GM23338 (cell line): Measurements from ENCODE around the gene RNLS. TPM values are rescaled to one million over a fixed set of nuclear protein-coding genes. Genes with fewer than 3 reads are reported as not detected.

Experiments
- ATAC-seq: fragments of 200-7000 bp; cut with Tn5 transposase; 3 replicates; pipeline ENCODE4 v1.9.1; 2020
- DNase-seq: peaks from one replicate; pipeline ENCODE4 v3.0.0-alpha.2; 2015; ENCODE audit warnings: low spot score
- H2AFZ ChIP-seq: fragments of 200-600 bp; sonication (generic); 2 replicates; pipeline ENCODE4 v1.8.0; 2016; ENCODE audit warnings: antibody characterized with exemption, mild to moderate bottlenecking, moderate library complexity
- H3F3A ChIP-seq: fragments of 200-600 bp; sonication (generic); replicated peaks from 2 replicates; pipeline ENCODE4 v1.8.0; 2017; ENCODE audit warnings: antibody characterized with exemption, mixed run types, low read depth
- H3K27ac ChIP-seq: fragments of 200-600 bp; sonication (generic); 2 replicates; pipeline ENCODE4 v1.6.1; 2016; ENCODE audit warnings: low read depth
- H3K27me3 ChIP-seq: fragments of 200-600 bp; sonication (generic); 2 replicates; pipeline ENCODE4 v1.8.0; 2016; ENCODE audit warnings: mild to moderate bottlenecking, mixed run types, moderate library complexity; ENCODE audit not compliant: insufficient read depth
- H3K36me3 ChIP-seq: fragments of 200-600 bp; sonication (generic); 2 replicates; pipeline ENCODE4 v1.8.0; 2016; ENCODE audit warnings: mild to moderate bottlenecking; ENCODE audit not compliant: insufficient read depth
- H3K4me1 ChIP-seq: fragments of 200-600 bp; sonication (generic); 2 replicates; pipeline ENCODE4 v1.8.0; 2016; ENCODE audit warnings: mild to moderate bottlenecking, moderate library complexity; ENCODE audit not compliant: insufficient read depth
- H3K4me2 ChIP-seq: fragments of 200-600 bp; sonication (generic); 2 replicates; pipeline ENCODE4 v1.7.1; 2017; ENCODE audit warnings: mixed run types
- H3K4me3 ChIP-seq: fragments of 200-600 bp; sonication (generic); 2 replicates; pipeline ENCODE4 v1.6.1; 2016; ENCODE audit warnings: mixed run types
- H3K79me2 ChIP-seq: fragments of 200-600 bp; sonication (generic); replicated peaks from 2 replicates; pipeline ENCODE4 v1.8.0; 2017; ENCODE audit warnings: mild to moderate bottlenecking; ENCODE audit not compliant: insufficient read depth
- H3K9me2 ChIP-seq: fragments of 200-600 bp; sonication (generic); 2 replicates; pipeline ENCODE4 v1.8.0; 2017; ENCODE audit not compliant: insufficient read depth
- H4K20me1 ChIP-seq: fragments of 200-600 bp; sonication (generic); replicated peaks from 2 replicates; pipeline ENCODE4 v1.8.0; 2017; ENCODE audit warnings: mild to moderate bottlenecking; ENCODE audit not compliant: insufficient read depth
- H3K27ac Mint-ChIP-seq: 2 replicates; pipeline ENCODE4 v1.8.0; 2020; ENCODE audit warnings: inconsistent platforms, mild to moderate bottlenecking, moderate library complexity, mixed read lengths
- H3K27me3 Mint-ChIP-seq: 3 replicates; pipeline ENCODE4 v1.8.0; 2022; ENCODE audit warnings: low read depth, mild to moderate bottlenecking, moderate library complexity, mixed read lengths, inconsistent platforms; ENCODE audit not compliant: insufficient read depth, poor library complexity
- H3K36me3 Mint-ChIP-seq: 3 replicates; pipeline ENCODE4 v1.8.0; 2021; ENCODE audit warnings: low read depth, mild to moderate bottlenecking, inconsistent platforms, moderate library complexity, mixed read lengths
- H3K4me1 Mint-ChIP-seq: 3 replicates; pipeline ENCODE4 v1.8.0; 2020; ENCODE audit warnings: mild to moderate bottlenecking, inconsistent platforms, mixed read lengths
- H3K4me3 Mint-ChIP-seq: 3 replicates; pipeline ENCODE4 v1.8.0; 2021; ENCODE audit warnings: moderate library complexity, mild to moderate bottlenecking, inconsistent platforms, mixed read lengths
- H3K9me3 Mint-ChIP-seq: 3 replicates; pipeline ENCODE4 v1.8.0; 2020; ENCODE audit warnings: moderate library complexity, mild to moderate bottlenecking, inconsistent platforms, mixed read lengths
- EZH2 ChIP-seq: fragments of 200-600 bp; sonication (generic); IDR thresholded peaks from one replicate; pipeline ENCODE4 v1.8.0; 2017; ENCODE audit warnings: antibody characterized with exemption, mild to moderate bottlenecking, low read depth; ENCODE audit not compliant: unreplicated experiment
- EZH2phosphoT487 ChIP-seq: fragments of 200-600 bp; sonication (generic); IDR thresholded peaks from one replicate; pipeline ENCODE4 v1.8.1; 2018; ENCODE audit warnings: antibody characterized with exemption; ENCODE audit not compliant: unreplicated experiment
- JUNB ChIP-seq: IDR thresholded peaks from one replicate; pipeline ENCODE4 v1.6.1; 2016; ENCODE audit warnings: antibody characterized with exemption; ENCODE audit not compliant: unreplicated experiment
- NANOG ChIP-seq: IDR thresholded peaks from 2 replicates; pipeline ENCODE4 v1.6.1; 2016; ENCODE audit warnings: antibody characterized with exemption, borderline replicate concordance
- ZNF114 ChIP-seq: fragments of 250-450 bp; sonication (Bioruptor Pico); IDR thresholded peaks from 2 replicates; pipeline ENCODE4 v1.5.0; 2020; ENCODE audit warnings: mild to moderate bottlenecking, moderate library complexity
- ZNF331 ChIP-seq: fragments of 250-450 bp; sonication (Bioruptor Pico); IDR thresholded peaks from 2 replicates; pipeline ENCODE4 v1.5.0; 2020; ENCODE audit warnings: low read depth, mild to moderate bottlenecking, moderate library complexity
- polyA plus RNA-seq: library from polyadenylated mRNA; unstranded; fragments of >200 nt; fragmentation: Nextera tagmentation; extraction: Ambion mirVana; gene quantifications from 2 replicates; pipeline ENCODE4 v1.2.1, GENCODE V29; 2016
- total RNA-seq: library from RNA; depleted of rRNA; stranded (reverse); fragments of >200 nt; shearing (Covaris generic); gene quantifications from 2 replicates; pipeline ENCODE4 v1.2.3, GENCODE V29; 2014
- TF ChIP-seq, protein P1 (sequence below), 2 experiments: fragments of 200-600 bp in 1 of 2; sonication (generic) in 1 of 2; conservative IDR thresholded peaks; 2 replicates each; pipeline versions ENCODE4 v1.5.1 to v1.6.1; 2016 to 2017; ENCODE audit warnings: antibody characterized with exemption in 2 of 2, low read depth in 2 of 2, mild to moderate bottlenecking in 2 of 2, moderate library complexity in 1 of 2
- TF ChIP-seq, protein P2 (sequence below): IDR thresholded peaks from one replicate; pipeline ENCODE4 v1.6.1; 2018; ENCODE audit warnings: antibody characterized with exemption; ENCODE audit not compliant: unreplicated experiment

RNLS gene
- total and polyA plus RNA-seq, 2 experiments from 2014 or later = 8.8 to 15.2 TPM

DNA sequence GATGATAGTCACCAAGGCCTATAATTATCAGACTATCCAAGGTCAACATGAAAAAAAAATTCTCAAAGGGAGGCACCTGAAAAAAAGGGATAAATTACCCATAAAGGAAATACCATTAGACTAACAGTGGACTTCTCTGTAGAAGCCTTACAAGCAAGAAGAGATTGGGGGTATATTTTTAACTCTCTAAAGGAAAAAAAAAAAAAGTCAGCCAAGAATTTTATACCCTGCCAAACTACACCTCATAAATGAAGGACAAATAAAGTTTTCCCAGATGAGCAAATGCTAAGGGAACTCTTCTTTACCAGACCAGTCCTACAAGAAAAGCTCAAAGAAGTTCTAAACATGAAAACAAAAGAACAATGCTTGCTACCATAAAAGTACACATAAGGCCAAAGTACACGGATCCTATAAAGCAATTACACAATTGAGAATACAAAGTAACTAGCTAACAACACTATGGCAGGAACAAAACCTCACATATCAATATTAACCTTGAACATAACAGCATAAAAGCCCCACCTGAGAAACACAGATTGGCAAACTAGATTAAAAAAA lies 263.1 kb downstream of the RNLS start (continued):
- TF ChIP-seq JUNB (no peak), EZH2phosphoT487 (no peak)
- TF ChIP-seq, protein P1, sequence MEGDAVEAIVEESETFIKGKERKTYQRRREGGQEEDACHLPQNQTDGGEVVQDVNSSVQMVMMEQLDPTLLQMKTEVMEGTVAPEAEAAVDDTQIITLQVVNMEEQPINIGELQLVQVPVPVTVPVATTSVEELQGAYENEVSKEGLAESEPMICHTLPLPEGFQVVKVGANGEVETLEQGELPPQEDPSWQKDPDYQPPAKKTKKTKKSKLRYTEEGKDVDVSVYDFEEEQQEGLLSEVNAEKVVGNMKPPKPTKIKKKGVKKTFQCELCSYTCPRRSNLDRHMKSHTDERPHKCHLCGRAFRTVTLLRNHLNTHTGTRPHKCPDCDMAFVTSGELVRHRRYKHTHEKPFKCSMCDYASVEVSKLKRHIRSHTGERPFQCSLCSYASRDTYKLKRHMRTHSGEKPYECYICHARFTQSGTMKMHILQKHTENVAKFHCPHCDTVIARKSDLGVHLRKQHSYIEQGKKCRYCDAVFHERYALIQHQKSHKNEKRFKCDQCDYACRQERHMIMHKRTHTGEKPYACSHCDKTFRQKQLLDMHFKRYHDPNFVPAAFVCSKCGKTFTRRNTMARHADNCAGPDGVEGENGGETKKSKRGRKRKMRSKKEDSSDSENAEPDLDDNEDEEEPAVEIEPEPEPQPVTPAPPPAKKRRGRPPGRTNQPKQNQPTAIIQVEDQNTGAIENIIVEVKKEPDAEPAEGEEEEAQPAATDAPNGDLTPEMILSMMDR (conservative IDR thresholded peaks at IDR 0.05; ENCODE audit: low read depth in 2 of 2) = no peak

DNA sequence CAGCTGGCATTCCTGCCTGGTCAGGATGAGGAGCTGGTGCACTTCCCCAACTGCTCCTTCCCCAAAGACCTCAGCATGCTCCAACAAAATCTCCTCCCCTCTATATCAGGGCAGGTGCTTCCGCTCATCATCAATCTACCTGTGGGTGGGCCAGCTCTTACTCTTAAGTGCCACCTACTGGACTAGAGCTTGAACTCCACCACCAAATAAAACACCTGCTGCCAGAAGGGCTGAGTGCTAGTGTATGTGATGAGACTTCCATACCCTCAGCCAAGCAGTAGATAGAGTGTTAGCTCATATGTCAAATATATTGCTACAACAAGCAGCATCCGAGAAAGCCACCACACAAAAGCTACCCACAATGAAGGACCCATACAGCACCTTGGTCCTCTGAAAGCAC lies 264.3 kb downstream of the RNLS start:
- H3K4me1 Mint-ChIP-seq = peaks cover 2% of the 10 kb centered on the region; the same call in 1 of the 3 replicates
- DNase-seq (peak; percentile 62), ATAC-seq (peak; percentile 79)
- peaks cover 2% of the 10 kb centered on the region for H3K27me3 Mint-ChIP-seq
- Histone ChIP-seq H3K27ac (no peak overlapping the region), H3K79me2 (no peaks in the 10 kb centered on the region), H3K27me3 (no peaks in the 10 kb centered on the region), H3K9me2 (no peaks in the 10 kb centered on the region), H4K20me1 (no peaks in the 10 kb centered on the region), H3F3A (no peaks in the 10 kb centered on the region), H3K4me2 (no peak overlapping the region), H3K4me3 (no peak overlapping the region), H3K4me1 (no peaks in the 10 kb centered on the region), H2AFZ (no peak overlapping the region), H3K36me3 (peaks cover 9% of the 10 kb centered on the region; the same call in 1 of the 2 replicates)
- TF ChIP-seq, protein P1 (conservative IDR thresholded peaks at IDR 0.05; ENCODE audit: low read depth in 2 of 2) = peak; percentile 65 to 79
- no peak for TF ChIP-seq EZH2
- H3K9me3 Mint-ChIP-seq = peaks cover 29% of the 10 kb centered on the region
- peaks cover 18% of the 10 kb centered on the region; the same call in 2 of the 3 replicates for H3K36me3 Mint-ChIP-seq
- H3K4me3 Mint-ChIP-seq = no peak overlapping the region
- no peak overlapping the region for H3K27ac Mint-ChIP-seq

DNA sequence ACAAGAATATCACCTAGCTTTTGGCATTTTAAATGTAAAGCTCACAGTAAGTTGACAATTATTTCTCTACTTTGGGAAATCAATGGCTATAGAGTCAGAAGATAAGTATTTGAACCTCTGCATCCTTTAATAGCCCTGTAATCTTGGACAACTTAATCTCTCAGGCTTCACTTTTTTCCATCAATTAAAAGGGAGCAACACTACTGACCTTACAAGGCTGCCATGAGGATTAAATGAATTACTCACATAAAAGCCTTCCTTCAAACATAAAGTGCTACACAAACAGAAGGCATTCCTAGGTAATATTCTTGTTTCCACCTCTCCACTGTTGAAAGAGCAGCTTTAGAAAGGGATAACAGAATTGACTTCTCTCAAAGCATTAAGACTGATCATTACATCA lies 266.0 kb downstream of the RNLS start:
- no peaks in the 10 kb centered on the region for H3K27me3 ChIP-seq
- no peaks in the 10 kb centered on the region for H3K4me1 ChIP-seq
- no peak overlapping the region for H3K27ac Mint-ChIP-seq
- TF ChIP-seq, protein P1 (conservative IDR thresholded peaks at IDR 0.05; ENCODE audit: low read depth in 2 of 2) = no peak
- no peak for TF ChIP-seq ZNF331 (CRISPR knock-in tag)
- TF ChIP-seq EZH2 = no peak
- TF ChIP-seq ZNF114 = no peak
- TF ChIP-seq, protein P2, sequence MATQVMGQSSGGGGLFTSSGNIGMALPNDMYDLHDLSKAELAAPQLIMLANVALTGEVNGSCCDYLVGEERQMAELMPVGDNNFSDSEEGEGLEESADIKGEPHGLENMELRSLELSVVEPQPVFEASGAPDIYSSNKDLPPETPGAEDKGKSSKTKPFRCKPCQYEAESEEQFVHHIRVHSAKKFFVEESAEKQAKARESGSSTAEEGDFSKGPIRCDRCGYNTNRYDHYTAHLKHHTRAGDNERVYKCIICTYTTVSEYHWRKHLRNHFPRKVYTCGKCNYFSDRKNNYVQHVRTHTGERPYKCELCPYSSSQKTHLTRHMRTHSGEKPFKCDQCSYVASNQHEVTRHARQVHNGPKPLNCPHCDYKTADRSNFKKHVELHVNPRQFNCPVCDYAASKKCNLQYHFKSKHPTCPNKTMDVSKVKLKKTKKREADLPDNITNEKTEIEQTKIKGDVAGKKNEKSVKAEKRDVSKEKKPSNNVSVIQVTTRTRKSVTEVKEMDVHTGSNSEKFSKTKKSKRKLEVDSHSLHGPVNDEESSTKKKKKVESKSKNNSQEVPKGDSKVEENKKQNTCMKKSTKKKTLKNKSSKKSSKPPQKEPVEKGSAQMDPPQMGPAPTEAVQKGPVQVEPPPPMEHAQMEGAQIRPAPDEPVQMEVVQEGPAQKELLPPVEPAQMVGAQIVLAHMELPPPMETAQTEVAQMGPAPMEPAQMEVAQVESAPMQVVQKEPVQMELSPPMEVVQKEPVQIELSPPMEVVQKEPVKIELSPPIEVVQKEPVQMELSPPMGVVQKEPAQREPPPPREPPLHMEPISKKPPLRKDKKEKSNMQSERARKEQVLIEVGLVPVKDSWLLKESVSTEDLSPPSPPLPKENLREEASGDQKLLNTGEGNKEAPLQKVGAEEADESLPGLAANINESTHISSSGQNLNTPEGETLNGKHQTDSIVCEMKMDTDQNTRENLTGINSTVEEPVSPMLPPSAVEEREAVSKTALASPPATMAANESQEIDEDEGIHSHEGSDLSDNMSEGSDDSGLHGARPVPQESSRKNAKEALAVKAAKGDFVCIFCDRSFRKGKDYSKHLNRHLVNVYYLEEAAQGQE = no peak
- TF ChIP-seq EZH2phosphoT487 = no peak
- no peak for TF ChIP-seq NANOG

More for the DNA sequence above, 266.0 kb downstream of the RNLS start:
- Histone ChIP-seq H3K4me2 (no peak overlapping the region), H3F3A (no peaks in the 10 kb centered on the region), H4K20me1 (no peaks in the 10 kb centered on the region), H2AFZ (no peak overlapping the region), H3K27ac (no peak overlapping the region), H3K36me3 (peaks cover 9% of the 10 kb centered on the region; the same call in 1 of the 2 replicates), H3K9me2 (no peaks in the 10 kb centered on the region), H3K4me3 (no peak overlapping the region), H3K79me2 (no peaks in the 10 kb centered on the region)
- peaks cover 2% of the 10 kb centered on the region; the same call in 1 of the 3 replicates for H3K4me1 Mint-ChIP-seq
- peaks cover 29% of the 10 kb centered on the region for H3K9me3 Mint-ChIP-seq
- no peak for DNase-seq
- H3K4me3 Mint-ChIP-seq = no peak overlapping the region
- H3K27me3 Mint-ChIP-seq = peaks cover 2% of the 10 kb centered on the region
- H3K36me3 Mint-ChIP-seq = peaks cover 18% of the 10 kb centered on the region; the same call in 2 of the 3 replicates
- no peak for ATAC-seq
